ENCODE measurements around the gene LDLR. TPM values are rescaled to one million over a fixed set of nuclear protein-coding genes. Genes with fewer than 3 reads are reported as not detected.

Gene LDLR
- total and polyA plus RNA-seq, 2 donors (not counting 1 experiment from before 2014, with no cell fraction given) = 187 to 427 TPM

- Histone ChIP-seq H2AFZ (ENCODE audit: low read length) (no peak overlapping the region), H3K79me2 (ENCODE audit: control insufficient read depth, insufficient read depth, low read length) (no peaks in the 10 kb centered on the region), H3K27me3 (ENCODE audit: control insufficient read depth, insufficient read depth, low read length) (no peaks in the 10 kb centered on the region), H3K27ac (ENCODE audit: insufficient read depth, low read length) (no peak overlapping the region), H4K20me1 (ENCODE audit: control insufficient read depth, extremely low read depth, insufficient read depth, low read length) (no peaks in the 10 kb centered on the region), H3K9me3 (ENCODE audit: control insufficient read depth, insufficient read depth, low read depth, low read length) (no peaks in the 10 kb centered on the region), H3K4me1 (ENCODE audit: control insufficient read depth, extremely low read depth, insufficient read depth, low read length) (no peaks in the 10 kb centered on the region), H3K4me3 (replicated peaks in 1 of 4; ENCODE audit: control extremely low read depth in 1 of 4, insufficient read depth in 1 of 4, low read depth in 3 of 4, low read length in 4 of 4) (no peak overlapping the region), H3K36me3 (ENCODE audit: control insufficient read depth, insufficient read depth, low read length) (peaks cover 12% of the 10 kb centered on the region), H3K4me2 (ENCODE audit: extremely low read depth, insufficient read depth, low read length) (no peak overlapping the region), H3K9ac (ENCODE audit: insufficient read depth, low read length) (no peak overlapping the region)
- no peak for TF ChIP-seq CTCF (conservative IDR thresholded peaks at IDR 0.05 in 1 of 2, IDR thresholded peaks at IDR 0.05 in 1 of 2; ENCODE audit: low read depth in 1 of 2, low read length in 2 of 2)
- TF ChIP-seq EZH2 (IDR thresholded peaks at IDR 0.05; ENCODE audit: low read length, missing control alignments) = no peak
- DNase-seq (ENCODE audit: low read depth in 2 of 2) = no peak
Observed at GRCh38 chr19:11047866-11048265, 41.4 kb upstream of the LDLR start.

DNA sequence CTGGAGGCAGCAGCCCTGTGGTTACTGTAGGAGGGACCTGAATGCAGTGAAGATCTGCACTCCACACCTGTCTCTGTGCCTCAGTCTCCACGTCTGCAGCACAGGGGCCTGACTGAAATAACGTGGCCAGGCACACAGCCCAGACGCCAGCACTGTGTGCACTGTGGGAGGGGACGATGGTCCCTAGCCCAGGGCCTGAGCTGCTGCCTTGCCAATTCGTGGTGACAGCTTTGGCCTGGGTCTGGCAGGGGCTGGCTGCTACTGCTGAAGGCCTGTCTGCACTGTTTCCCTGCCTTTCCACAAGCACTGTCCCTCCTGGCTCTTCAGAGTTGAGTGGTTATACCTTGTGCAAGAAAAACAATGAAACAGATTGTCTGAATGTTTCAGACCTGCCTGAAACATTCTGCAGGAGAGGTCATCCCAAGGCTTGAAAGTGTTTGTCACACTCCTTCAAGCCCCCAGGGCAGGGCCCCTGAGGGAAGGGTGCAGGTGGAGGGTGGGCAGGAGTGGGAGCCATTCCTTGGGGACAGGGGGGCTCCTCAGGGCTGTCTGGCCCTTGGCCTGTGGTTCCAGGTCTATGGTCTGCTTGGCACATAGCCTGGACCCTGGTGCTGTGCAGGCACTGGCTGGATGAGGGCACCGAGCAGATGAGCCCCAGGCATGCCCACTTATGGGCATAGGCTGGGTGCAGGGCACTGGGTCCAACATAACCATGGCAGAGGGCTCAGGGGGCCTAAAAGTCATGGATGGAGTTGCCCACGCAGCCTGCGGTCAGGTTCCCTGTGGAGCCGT is 38.7 kb upstream of the LDLR start:
- Histone ChIP-seq H3K9me3 (ENCODE audit: control insufficient read depth, insufficient read depth, low read depth, low read length) (no peaks in the 10 kb centered on the region), H3K4me3 (replicated peaks in 1 of 4; ENCODE audit: control extremely low read depth in 1 of 4, insufficient read depth in 1 of 4, low read depth in 3 of 4, low read length in 4 of 4) (no peak overlapping the region), H3K4me1 (ENCODE audit: control insufficient read depth, extremely low read depth, insufficient read depth, low read length) (no peaks in the 10 kb centered on the region), H3K9ac (ENCODE audit: insufficient read depth, low read length) (no peak overlapping the region), H3K27me3 (ENCODE audit: control insufficient read depth, insufficient read depth, low read length) (no peaks in the 10 kb centered on the region), H2AFZ (ENCODE audit: low read length) (no peak overlapping the region), H3K36me3 (ENCODE audit: control insufficient read depth, insufficient read depth, low read length) (peaks cover 12% of the 10 kb centered on the region), H4K20me1 (ENCODE audit: control insufficient read depth, extremely low read depth, insufficient read depth, low read length) (no peaks in the 10 kb centered on the region), H3K27ac (ENCODE audit: insufficient read depth, low read length) (no peak overlapping the region), H3K4me2 (ENCODE audit: extremely low read depth, insufficient read depth, low read length) (no peak overlapping the region), H3K79me2 (ENCODE audit: control insufficient read depth, insufficient read depth, low read length) (no peaks in the 10 kb centered on the region)
- DNase-seq (ENCODE audit: low read depth in 2 of 2) = no peak
- no peak for TF ChIP-seq EZH2 (IDR thresholded peaks at IDR 0.05; ENCODE audit: low read length, missing control alignments)
- TF ChIP-seq CTCF (conservative IDR thresholded peaks at IDR 0.05 in 1 of 2, IDR thresholded peaks at IDR 0.05 in 1 of 2; ENCODE audit: low read depth in 1 of 2, low read length in 2 of 2) = no peak

DNA sequence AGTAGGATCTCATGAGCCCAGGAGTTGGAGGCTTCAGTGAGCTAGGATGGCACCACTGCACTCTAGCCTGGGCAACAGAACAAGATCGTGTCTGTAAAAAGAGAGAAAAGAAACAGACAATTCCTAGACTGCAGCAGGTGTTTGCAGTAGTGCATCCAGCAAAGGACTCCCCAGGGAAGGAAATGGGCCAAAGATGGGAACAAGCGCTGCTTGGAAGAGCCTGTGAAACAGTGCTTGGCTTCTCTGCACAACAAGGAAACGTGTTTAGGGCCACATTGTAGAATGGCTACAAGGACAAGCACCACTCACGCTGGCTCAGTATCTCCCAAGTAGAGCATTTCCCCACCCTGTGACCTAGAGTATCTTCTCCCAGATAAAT is 35.5 kb upstream of the LDLR start:
- no peak overlapping the region for H3K27ac ChIP-seq (ENCODE audit: insufficient read depth, low read length)
- no peak overlapping the region for H3K4me3 ChIP-seq (replicated peaks in 1 of 4; ENCODE audit: control extremely low read depth in 1 of 4, insufficient read depth in 1 of 4, low read depth in 3 of 4, low read length in 4 of 4)
- H4K20me1 ChIP-seq (ENCODE audit: control insufficient read depth, extremely low read depth, insufficient read depth, low read length) = no peaks in the 10 kb centered on the region
- DNase-seq (ENCODE audit: low read depth in 2 of 2) = no peak
- no peak overlapping the region for H3K4me2 ChIP-seq (ENCODE audit: extremely low read depth, insufficient read depth, low read length)
- no peak overlapping the region for H3K9ac ChIP-seq (ENCODE audit: insufficient read depth, low read length)
- peaks cover 12% of the 10 kb centered on the region for H3K36me3 ChIP-seq (ENCODE audit: control insufficient read depth, insufficient read depth, low read length)
- no peaks in the 10 kb centered on the region for H3K9me3 ChIP-seq (ENCODE audit: control insufficient read depth, insufficient read depth, low read depth, low read length)
- H3K4me1 ChIP-seq (ENCODE audit: control insufficient read depth, extremely low read depth, insufficient read depth, low read length) = no peaks in the 10 kb centered on the region
- H3K27me3 ChIP-seq (ENCODE audit: control insufficient read depth, insufficient read depth, low read length) = no peaks in the 10 kb centered on the region
- no peak overlapping the region for H2AFZ ChIP-seq (ENCODE audit: low read length)
- TF ChIP-seq EZH2 (IDR thresholded peaks at IDR 0.05; ENCODE audit: low read length, missing control alignments) (no peak), CTCF (conservative IDR thresholded peaks at IDR 0.05 in 1 of 2, IDR thresholded peaks at IDR 0.05 in 1 of 2; ENCODE audit: low read depth in 1 of 2, low read length in 2 of 2) (no peak)
- H3K79me2 ChIP-seq (ENCODE audit: control insufficient read depth, insufficient read depth, low read length) = no peaks in the 10 kb centered on the region
